Stimulated activated CD4-positive, alpha-beta T cell treated with anti-CD3 and anti-CD28 coated beads, TNF-alpha, amount 100 ng/mL, for 24 hours (primary cell): ENCODE results near the gene ZNF45.
"Not testable (repeated sequence)": the region's sequence is repeated elsewhere in the genome, so short reads cannot be mapped to it uniquely, and the experiment has no call there.

Experiments used
- DNase-seq, 3 experiments: peaks; one replicate each; pipeline ENCODE4 v3.0.0-alpha.2; 2020; ENCODE audit warnings: low read depth in 3 of 3

Gene ZNF45

DNA sequence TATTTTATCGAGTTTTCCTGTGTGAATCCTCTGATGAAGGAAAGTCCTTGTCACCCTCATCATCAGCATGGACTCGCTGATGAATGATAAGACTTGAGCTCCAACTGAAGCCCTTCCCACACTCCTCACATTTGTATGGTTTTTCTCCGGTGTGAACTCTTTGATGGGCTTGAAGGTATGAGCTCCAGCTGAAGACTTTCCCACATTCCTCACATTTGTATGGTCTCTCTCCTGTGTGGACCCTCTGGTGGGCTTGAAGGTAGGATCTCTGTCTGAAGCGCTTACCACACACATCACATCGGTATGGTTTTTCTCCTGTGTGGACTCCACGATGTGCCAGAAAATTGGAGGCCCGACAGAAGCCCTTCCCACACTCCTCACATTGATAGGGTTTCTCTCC, 21.7 kb downstream of the ZNF45 start:
- DNase-seq, result no peak

DNA sequence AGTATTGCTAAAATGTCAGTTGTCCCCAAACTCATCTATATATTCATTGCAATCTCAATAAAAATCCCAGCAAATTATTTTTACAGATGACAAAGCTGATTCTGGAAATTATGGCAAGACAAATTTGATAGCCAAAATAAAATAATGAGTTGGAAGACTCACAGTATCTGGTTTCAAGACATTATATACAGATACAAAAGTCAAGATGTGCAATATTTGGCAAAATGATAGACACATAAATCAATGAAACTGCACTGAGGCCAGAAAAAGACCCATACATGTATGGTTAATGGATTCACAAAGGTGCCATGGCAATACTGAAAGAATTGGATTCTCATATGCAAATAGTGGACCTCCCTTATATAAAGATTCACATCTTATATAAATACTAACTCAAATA, 24.2 kb downstream of the ZNF45 start:
- no peak for DNase-seq

DNA sequence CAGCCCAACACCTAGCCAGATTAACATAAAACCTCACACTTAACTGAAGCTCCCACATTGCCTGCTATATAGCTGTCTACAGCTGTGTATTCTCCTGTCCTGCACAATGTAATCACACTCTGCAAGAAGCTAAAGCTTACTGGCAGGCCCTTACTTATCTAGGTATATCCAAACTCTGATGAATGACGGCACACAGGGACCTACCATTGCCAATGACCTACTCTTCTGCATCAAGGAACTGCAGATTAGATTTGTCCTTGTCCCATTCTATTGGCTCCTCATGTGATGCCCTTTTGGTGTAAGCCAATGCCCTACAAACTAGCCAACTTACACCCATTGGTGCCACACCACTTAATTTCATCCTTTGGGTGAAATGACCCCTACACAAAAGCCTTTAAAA, 26.4 kb downstream of the ZNF45 start:
- no peak for DNase-seq

DNA sequence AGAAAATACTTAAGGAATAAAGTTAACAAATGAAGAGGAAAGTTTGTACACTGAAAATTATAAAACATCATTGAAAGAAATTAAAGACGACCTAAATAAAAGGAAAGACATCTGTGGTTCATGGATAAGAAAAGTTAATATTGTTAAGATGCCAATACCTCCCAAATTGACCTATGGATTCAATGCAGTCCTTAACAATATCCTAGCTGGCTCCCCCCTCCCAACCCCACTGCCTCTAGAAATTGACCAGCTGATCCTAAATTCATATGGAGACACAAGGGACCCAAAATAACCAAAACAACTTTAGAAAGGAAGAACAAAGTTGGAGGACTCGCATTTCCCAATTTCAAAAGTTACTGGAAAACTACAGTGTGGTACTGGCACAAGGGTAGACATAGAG, 28.3 kb downstream of the ZNF45 start:
- DNase-seq, result no peak

DNA sequence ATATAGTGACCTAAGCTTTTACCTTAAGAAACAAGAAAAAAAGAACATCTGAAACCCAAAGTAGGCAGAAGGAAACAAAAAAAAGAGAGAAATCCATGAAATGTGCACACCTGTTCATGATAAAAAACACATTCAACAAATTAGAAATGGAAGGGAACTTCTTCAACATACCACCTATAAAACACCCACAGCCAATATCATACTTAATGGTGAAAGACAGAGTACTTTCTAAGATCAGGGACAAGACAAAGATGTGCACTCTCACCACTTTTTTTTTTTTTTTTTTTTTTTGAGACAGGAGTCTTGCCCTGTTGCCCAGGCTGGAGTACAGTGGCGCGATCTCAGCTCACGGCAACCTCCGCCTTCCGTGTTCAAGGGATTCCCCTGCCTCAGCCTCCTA, 29.2 kb downstream of the ZNF45 start:
- no peak for DNase-seq

DNA sequence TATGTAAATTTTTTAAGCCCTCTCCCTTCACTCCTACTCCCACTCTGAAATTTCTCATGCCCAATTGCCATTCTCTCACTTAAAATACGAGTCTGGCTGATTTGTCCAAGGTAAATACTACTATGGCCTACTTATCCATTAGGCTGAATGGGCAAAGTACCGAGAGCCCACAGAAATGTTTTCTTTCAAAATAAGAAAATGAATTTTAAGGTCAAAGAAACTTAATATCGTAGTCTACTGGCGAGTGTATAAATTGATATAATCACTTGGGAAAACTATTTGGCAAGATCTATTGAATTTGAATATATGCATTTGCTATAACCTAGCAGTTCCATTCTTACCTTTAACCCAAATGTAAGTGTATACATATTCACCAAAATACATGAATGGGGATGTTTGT, 32.7 kb downstream of the ZNF45 start:
- DNase-seq, result no peak

DNA sequence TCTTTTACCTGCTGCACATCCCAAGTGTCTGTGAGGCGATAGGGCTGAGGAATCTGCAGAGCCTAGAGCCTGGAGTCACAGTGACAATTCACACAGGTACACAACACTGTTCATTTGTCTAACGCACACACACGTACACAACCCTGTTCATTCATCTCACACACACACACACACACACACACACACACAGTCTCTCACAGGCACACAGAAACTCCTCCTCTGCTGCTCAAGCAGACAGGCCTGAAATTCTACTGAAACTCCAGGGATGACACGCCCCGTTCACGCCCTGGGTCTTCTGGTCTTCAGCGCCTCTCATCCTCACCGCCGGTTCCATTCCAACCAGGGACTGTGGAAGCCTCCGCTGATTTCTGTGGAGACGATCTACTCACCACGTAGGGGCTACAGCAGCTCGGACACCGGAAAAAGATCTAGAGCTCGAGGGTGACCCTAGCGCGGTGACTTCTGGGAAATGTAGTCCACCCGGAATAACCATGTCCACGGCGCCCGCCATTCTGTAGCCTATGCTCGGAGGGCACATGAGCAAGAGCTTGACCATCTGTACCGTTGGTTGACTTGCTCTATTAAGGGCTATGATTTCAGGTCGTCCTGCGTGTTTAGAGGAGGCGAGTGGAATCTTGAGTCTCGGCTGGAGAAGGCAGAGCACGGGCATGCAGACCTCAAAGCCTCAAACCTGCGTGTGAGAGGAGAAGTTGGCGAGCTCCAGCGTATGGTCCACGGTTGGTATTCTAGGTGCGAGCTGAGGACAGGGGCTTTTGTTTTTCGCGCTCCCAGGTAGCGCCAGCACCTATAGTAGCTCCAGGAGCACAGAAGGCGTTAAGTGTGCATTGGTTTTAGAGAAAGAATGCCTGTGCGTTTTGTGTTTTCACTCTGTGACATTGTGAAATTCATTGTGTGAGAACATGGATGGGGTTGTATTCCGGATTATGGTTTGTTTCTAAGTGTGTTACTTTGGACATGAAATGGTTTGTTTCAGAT, 33.4 kb downstream of the ZNF45 start:
- DNase-seq, result peak; percentile 48 to 64 (median 48)

DNA sequence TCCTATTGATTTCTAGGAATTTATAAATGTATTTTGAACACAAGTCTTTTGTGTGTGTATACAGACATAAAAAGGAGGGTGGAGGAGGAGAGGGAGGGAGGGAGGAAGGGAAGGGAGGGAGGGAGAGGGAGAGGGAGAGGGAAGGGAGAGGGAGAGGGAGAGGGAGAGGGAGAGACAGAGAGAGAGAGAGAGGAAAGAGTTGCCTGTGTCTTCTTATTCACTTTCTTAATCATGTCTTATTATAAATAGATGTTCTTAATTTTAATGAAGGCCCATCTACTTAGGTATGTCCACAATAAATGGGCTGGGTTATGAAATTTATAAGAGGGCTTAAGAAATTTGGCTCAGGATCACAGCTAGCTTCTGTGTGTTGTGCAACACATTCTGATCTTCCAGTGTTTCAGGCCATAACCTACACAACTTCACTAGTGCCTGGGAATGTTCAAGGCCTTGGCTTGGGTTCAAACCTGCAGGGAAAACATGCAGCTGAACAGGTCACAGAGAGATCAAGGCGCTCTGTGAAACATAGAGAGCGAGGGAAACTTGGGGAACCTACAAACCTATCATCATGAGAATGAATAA, 39.3 kb downstream of the ZNF45 start:
- DNase-seq, result no peak

DNA sequence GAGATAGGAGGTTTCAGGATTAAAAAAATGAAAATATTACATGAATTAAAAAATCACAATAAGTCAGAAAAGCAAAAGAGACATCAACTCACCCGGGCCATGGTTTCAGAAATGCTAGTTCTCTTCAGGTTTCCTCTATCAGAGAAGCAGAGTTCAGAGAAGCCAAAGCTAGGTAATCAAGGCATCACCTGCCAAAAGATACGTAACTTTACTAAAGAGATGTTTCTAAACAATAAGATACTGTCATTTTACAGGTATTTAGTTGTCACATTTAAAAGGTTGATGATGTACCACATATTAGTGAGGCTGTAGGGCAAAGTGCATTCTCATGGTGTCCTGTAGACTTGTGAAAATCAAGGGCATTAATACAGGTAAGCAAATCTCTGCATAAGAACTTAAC, 51.2 kb downstream of the ZNF45 start, which contains the start of gene ZNF404:
ZNF404 (minus strand) TSS at position 101 of the 400 bp plus-strand sequence.
- no peak for DNase-seq

DNA sequence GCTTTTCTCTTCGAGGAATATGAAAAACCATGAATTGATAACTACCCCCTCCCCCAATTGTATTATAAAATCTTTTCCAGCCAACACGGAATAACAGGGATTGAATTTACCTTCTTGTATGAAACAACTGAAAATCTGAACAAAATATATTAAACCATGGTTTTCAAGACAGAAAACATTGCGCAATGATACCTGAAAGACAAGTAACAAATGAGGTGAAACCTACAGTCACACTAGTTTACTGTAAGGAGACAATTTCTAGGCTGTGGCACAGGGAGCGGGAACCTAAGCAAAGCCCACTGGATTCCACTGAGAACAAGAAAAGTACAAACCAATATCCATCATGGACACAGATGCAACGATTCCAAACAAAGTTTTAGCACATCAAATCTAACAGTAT, 54.6 kb downstream of the ZNF45 start:
- no peak for DNase-seq

DNA sequence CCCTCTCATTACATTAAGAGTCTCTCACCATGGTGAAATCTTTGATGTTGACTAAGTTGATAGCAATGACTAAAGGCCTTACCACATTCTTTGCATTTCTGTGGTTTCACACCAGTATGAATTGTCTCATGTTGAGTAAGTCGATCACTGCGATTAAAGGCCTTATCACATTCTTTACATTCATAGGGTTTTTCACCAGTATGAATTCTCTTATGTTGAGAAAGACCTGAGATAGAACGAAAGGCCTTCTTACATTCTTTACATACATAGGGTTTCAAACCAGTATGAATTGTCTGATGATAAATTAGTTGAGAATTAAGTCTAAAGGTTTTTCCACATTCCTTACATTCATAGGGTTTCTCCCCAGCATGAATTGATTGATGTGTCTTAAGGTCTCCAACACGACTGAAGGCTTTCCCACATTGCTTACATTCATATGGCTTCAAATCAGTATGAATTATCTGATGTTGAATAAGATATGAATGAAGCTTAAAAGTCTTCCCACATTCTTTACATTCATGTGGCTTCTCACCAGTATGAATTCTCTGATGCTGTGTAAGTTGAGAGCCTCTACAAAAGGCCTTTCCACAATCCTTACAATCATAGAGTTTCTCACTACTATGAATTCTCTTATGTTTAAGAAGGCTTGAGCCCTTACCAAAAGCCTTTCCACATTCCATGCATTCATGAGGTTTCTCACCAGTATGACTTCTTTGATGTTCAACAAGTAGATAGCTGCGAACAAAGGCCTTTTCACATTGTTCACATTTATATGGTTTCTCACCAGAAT, 62.3 kb downstream of the ZNF45 start:
- no peak for DNase-seq

DNA sequence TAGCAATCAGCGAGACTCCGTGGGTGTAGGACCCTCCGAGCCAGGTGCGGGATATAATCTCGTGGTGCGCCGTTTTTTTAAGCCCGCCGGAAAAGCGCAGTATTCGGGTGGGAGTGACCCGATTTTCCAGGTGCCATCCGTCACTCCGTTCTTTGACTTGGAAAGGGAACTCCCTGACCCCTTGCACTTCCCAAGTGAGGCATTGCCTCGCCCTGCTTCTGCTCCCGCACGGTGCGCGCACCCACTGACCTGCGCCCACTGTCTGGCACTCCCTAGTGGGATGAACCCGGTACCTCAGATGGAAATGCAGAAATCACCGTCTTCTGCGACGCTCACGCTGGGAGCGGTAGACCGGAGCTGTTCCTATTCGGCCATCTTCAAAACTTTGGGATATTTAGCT, 68.2 kb downstream of the ZNF45 start:
- not testable (repeated sequence) for DNase-seq
